ENCODE measurements around the gene BTRC.

Gene BTRC

DNA sequence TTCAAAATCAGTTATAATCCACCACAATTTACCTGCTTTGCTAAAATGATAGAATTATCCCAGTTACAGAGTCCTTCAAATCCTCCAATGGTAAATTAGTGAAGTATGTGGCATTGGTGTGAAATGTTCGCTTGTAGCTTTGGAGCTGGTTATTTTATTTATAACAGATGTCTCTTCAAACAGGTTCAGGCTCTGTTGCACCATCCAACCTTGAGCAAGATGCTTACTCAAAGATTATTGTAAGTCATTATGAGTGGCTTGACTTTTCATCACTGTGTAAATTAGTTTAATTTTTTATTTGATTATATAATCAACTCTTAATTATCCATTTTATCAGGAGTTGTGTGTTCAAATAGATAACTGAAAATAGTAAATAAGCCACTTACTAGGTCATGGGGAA, 99.4 kb downstream of the BTRC start:
- DNase-seq (ENCODE audit: low read depth) = no peak
- no peak overlapping the region for H3K4me3 ChIP-seq (replicated peaks; ENCODE audit: low read depth, low read length)
- TF ChIP-seq, protein P1, sequence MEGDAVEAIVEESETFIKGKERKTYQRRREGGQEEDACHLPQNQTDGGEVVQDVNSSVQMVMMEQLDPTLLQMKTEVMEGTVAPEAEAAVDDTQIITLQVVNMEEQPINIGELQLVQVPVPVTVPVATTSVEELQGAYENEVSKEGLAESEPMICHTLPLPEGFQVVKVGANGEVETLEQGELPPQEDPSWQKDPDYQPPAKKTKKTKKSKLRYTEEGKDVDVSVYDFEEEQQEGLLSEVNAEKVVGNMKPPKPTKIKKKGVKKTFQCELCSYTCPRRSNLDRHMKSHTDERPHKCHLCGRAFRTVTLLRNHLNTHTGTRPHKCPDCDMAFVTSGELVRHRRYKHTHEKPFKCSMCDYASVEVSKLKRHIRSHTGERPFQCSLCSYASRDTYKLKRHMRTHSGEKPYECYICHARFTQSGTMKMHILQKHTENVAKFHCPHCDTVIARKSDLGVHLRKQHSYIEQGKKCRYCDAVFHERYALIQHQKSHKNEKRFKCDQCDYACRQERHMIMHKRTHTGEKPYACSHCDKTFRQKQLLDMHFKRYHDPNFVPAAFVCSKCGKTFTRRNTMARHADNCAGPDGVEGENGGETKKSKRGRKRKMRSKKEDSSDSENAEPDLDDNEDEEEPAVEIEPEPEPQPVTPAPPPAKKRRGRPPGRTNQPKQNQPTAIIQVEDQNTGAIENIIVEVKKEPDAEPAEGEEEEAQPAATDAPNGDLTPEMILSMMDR (IDR thresholded peaks at IDR 0.05; ENCODE audit: low read length, missing control alignments) = no peak

- H3K4me3 ChIP-seq (replicated peaks; ENCODE audit: low read depth, low read length) = no peak overlapping the region
- TF ChIP-seq, protein P1 (IDR thresholded peaks at IDR 0.05; ENCODE audit: low read length, missing control alignments) = no peak
- DNase-seq (ENCODE audit: low read depth) = no peak
These were observed 100.1 kb downstream of the BTRC start for GRCh38 chr10:101453791-101454718.

GRCh38 chr10:101458869-101459268, 104.9 kb downstream of the BTRC start:
- no peak overlapping the region for H3K4me3 ChIP-seq (replicated peaks; ENCODE audit: low read depth, low read length)
- DNase-seq (ENCODE audit: low read depth) = no peak
- TF ChIP-seq, protein P1 (IDR thresholded peaks at IDR 0.05; ENCODE audit: low read length, missing control alignments) = no peak

- TF ChIP-seq, protein P1 (IDR thresholded peaks at IDR 0.05; ENCODE audit: low read length, missing control alignments) = no peak
- no peak for DNase-seq (ENCODE audit: low read depth)
- no peak overlapping the region for H3K4me3 ChIP-seq (replicated peaks; ENCODE audit: low read depth, low read length)
These were observed 110.1 kb downstream of the BTRC start for GRCh38 chr10:101464082-101464481.

GRCh38 chr10:101464599-101464998, 110.6 kb downstream of the BTRC start:
- H3K4me3 ChIP-seq (replicated peaks; ENCODE audit: low read depth, low read length) = no peak overlapping the region
- TF ChIP-seq, protein P1 (IDR thresholded peaks at IDR 0.05; ENCODE audit: low read length, missing control alignments) = no peak
- no peak for DNase-seq (ENCODE audit: low read depth)

DNA sequence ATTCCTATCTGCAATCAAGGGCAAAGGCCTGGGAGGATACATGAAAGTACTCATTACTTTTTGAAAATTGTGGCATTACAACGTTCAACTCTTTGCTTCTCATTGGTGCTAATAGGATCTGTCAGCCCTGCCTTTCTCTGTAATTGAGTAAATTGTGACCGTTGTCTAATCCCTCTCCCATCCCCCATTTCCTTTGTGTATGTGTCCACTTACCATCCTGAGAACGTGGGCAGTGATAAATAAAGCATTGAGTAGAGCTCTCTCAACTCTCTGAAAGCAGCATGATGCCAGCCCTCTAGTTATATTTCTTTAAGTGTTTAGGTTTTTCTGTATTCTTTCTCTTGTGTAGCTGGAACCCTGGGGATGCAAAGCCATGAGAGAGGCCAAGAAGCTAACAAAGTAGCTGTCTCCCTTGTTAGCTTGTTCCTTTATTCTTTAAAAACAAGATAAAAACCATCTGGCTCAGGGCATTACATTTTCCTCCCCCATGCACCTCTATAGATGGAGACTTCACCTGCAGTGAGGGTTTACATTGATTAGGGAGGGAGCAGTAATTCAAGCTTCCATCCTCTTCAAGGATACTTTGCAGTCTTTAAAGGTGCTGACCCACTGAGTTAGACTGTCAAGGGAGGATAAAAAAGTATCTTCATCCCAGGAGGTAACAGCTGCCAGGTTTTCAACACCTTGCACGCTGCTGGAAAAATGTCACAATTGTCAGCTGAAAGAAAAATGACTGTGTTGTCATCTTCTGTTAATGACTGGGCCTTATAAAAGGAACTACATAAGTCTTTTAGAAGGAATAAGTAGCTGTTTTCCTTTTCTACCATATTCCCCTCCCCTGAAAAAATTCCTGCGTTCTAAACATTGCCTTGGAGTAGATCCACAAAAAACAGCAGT, 112.3 kb downstream of the BTRC start:
- no peak for DNase-seq (ENCODE audit: low read depth)
- H3K4me3 ChIP-seq (replicated peaks; ENCODE audit: low read depth, low read length) = no peak overlapping the region
- TF ChIP-seq, protein P1 (IDR thresholded peaks at IDR 0.05; ENCODE audit: low read length, missing control alignments) = no peak
